ENCODE data around the gene ARHGEF37. TPM values are rescaled to one million over a fixed set of nuclear protein-coding genes. Genes with fewer than 3 reads are reported as not detected.

ARHGEF37 gene
- total and polyA plus RNA-seq, 9 of the 15 experiments (the other 6 are each of a cell fraction or from before 2014, with no cell fraction given), result 0.01 to 0.27 (median 0.05) TPM

GRCh38 chr5:149682532-149683075 is 101.3 kb downstream of the ARHGEF37 start (continued):
- TF ChIP-seq PBX2 (CRISPR knock-in tag; IDR thresholded peaks at IDR 0.05; ENCODE audit: low read depth) (no peak), PBX2 (tag; conservative IDR thresholded peaks at IDR 0.05; ENCODE audit: low read depth) (no peak), NR2F6 (CRISPR knock-in tag; IDR thresholded peaks at IDR 0.05) (no peak), SMC3 (conservative IDR thresholded peaks at IDR 0.05; ENCODE audit: insufficient read depth, low read depth, low read length) (no peak), SLC30A9 (CRISPR knock-in tag; IDR thresholded peaks at IDR 0.05) (no peak), ARID3B (CRISPR knock-in tag; IDR thresholded peaks at IDR 0.05; ENCODE audit: borderline replicate concordance) (no peak), GABPA (tag; conservative IDR thresholded peaks at IDR 0.05; ENCODE audit: low read depth) (no peak), DLX4 (CRISPR knock-in tag; IDR thresholded peaks at IDR 0.05) (no peak)

Measured in K562 (cell line).